PC-3 (cell line): ENCODE measurements around the gene HAGHL. TPM values are rescaled to one million over a fixed set of nuclear protein-coding genes. Genes with fewer than 3 reads are reported as not detected.
A peak's percentile ranks its signal among the peaks of the same experiment; 100 is the strongest.

ENCODE experiments used
- ATAC-seq: fragments of 200-7000 bp; cut with Tn5 transposase; 2 replicates; pipeline ENCODE4 v1.9.1; 2020; ENCODE audit warnings: mild to moderate bottlenecking, moderate library complexity
- BruUV-seq: library from RNA; stranded (reverse); fragments of 400-500 nt; replicated peaks from 2 replicates; lab custom pipeline; 2021; lab: Mats Ljungman, UMichigan
- CTCF ChIA-PET: fragments of 300-600 bp; sonication (Branson Sonifier 250); formaldehyde crosslinking; loops from one replicate; lab custom pipeline; 2022; ENCODE audit warnings: antibody characterized with exemption; lab: Charles Lee
- POLR2A ChIA-PET: fragments of 300-600 bp; sonication (Branson Sonifier 250); formaldehyde crosslinking; loops from one replicate; lab custom pipeline; 2022; ENCODE audit warnings: antibody characterized with exemption; ENCODE audit not compliant: unreplicated experiment; lab: Charles Lee
- DNase-seq: peaks from one replicate; pipeline ENCODE4 v3.0.0-alpha.2; 2015
- H2AFZ ChIP-seq: fragments of 300-600 bp; sonication (generic); 2 replicates; pipeline ENCODE4 v1.6.0; 2016; ENCODE audit warnings: antibody characterized with exemption, low read length
- H3F3A ChIP-seq: fragments of 300-600 bp; sonication (generic); one replicate; pipeline ENCODE4 v1.6.0; 2017; ENCODE audit warnings: antibody characterized with exemption, low read length, control low read depth, mild to moderate bottlenecking; ENCODE audit not compliant: unreplicated experiment
- H3K27ac ChIP-seq: fragments of 300-600 bp; sonication (generic); 2 replicates; pipeline ENCODE4 v1.5.1; 2016; ENCODE audit warnings: mild to moderate bottlenecking, low read length
- H3K27me3 ChIP-seq: fragments of 300-600 bp; sonication (generic); 2 replicates; pipeline ENCODE4 v1.6.1; 2016; ENCODE audit warnings: low read length, mixed read lengths
- H3K36me3 ChIP-seq: fragments of 300-600 bp; sonication (generic); 2 replicates; pipeline ENCODE4 v1.6.1; 2016; ENCODE audit warnings: low read depth, mixed run types, low read length, mixed read lengths
- H3K4me1 ChIP-seq: fragments of 300-600 bp; sonication (generic); 2 replicates; pipeline ENCODE4 v1.5.1; 2016; ENCODE audit warnings: low read length; ENCODE audit not compliant: insufficient read depth
- H3K4me2 ChIP-seq: fragments of 300-600 bp; sonication (generic); 2 replicates; pipeline ENCODE4 v1.6.0; 2016; ENCODE audit warnings: low read length
- H3K4me3 ChIP-seq: fragments of 300-600 bp; sonication (generic); 2 replicates; pipeline ENCODE4 v1.5.1; 2016; ENCODE audit warnings: mild to moderate bottlenecking, low read length, mixed read lengths
- H3K79me2 ChIP-seq: fragments of 300-600 bp; sonication (generic); 2 replicates; pipeline ENCODE4 v1.6.1; 2017; ENCODE audit warnings: low read length, mixed read lengths
- H3K9ac ChIP-seq: fragments of 300-600 bp; sonication (generic); 2 replicates; pipeline ENCODE4 v1.6.0; 2016; ENCODE audit warnings: mild to moderate bottlenecking, low read length
- H3K9me2 ChIP-seq: fragments of 300-600 bp; sonication (generic); replicated peaks from 2 replicates; pipeline ENCODE4 v1.6.1; 2016; ENCODE audit warnings: mixed run types, low read length, mixed read lengths
- H3K9me3 ChIP-seq: fragments of 300-600 bp; sonication (generic); 2 replicates; pipeline ENCODE4 v1.6.1; 2016; ENCODE audit warnings: low read length, mixed read lengths
- H4K20me1 ChIP-seq: fragments of 300-600 bp; sonication (generic); 2 replicates; pipeline ENCODE4 v1.6.1; 2016; ENCODE audit warnings: low read length, mixed read lengths
- EZH2 ChIP-seq: fragments of 300-600 bp; sonication (generic); IDR thresholded peaks from one replicate; pipeline ENCODE4 v1.6.1; 2017; ENCODE audit warnings: antibody characterized with exemption, mild to moderate bottlenecking, low read length; ENCODE audit not compliant: unreplicated experiment
- EZH2phosphoT487 ChIP-seq: fragments of 300-600 bp; sonication (generic); IDR thresholded peaks from 2 replicates; pipeline ENCODE4 v1.6.1; 2018; ENCODE audit warnings: mild to moderate bottlenecking, antibody characterized with exemption, low read length, borderline replicate concordance
- intact Hi-C: fragments of 100-400 bp; cut with micrococcal nuclease; formaldehyde crosslinking; loops from 2 replicates; pipeline ENCODE4 v1.9.0; 2023
- total RNA-seq: library from RNA; depleted of rRNA; stranded (reverse); fragments of >200 nt; gene quantifications from 2 replicates; pipeline ENCODE4 v1.2.3, GENCODE V29; 2014
- TF ChIP-seq, protein P1 (sequence below): fragments of 300-600 bp; sonication (generic); conservative IDR thresholded peaks from 2 replicates; pipeline ENCODE4 v1.5.1; 2017; ENCODE audit warnings: antibody characterized with exemption, low read depth, mild to moderate bottlenecking, low read length

The HAGHL gene
- total RNA-seq, 1 experiment from 2014 or later: 16.4 TPM

DNA sequence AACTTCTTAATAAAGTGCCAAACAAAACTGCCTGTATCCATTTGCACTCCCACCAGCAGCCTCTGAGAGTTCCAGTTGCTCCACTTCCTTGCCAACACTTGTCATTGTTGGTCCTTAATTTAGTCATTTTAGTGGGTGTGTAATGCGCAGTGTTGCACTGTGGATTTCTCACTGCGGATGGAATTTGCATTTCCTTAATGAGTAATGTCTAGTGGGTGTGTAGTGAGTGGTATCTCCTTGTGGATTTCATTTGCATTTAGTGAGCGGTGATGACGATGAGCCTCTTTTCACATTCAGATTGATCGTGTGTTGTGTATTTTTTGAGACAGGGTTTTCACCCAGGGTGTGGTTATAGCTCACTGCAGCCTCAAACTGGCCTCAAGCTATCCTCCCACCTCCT is 29.5 kb downstream of the HAGHL start:
- ATAC-seq: no peak
- DNase-seq: no peak
- H3K9ac ChIP-seq: no peak overlapping the region
- no peak overlapping the region for H3K4me3 ChIP-seq
- no peak overlapping the region for H3K4me2 ChIP-seq
- H2AFZ ChIP-seq: no peak overlapping the region
- H4K20me1 ChIP-seq: no peaks in the 10 kb centered on the region
- ChIA-PET POLR2A (no interaction called here), CTCF (no interaction called here)
- H3K36me3 ChIP-seq: no peaks in the 10 kb centered on the region
- BruUV-seq: no TSS peak
- peaks cover 13% of the 10 kb centered on the region for H3K4me1 ChIP-seq
- intact Hi-C loops: no loop called here
- no peaks in the 10 kb centered on the region for H3F3A ChIP-seq
- H3K79me2 ChIP-seq: no peaks in the 10 kb centered on the region
- H3K27ac ChIP-seq: no peak overlapping the region
- no peaks in the 10 kb centered on the region for H3K9me3 ChIP-seq
- no peaks in the 10 kb centered on the region for H3K9me2 ChIP-seq
- no peaks in the 10 kb centered on the region for H3K27me3 ChIP-seq
- TF ChIP-seq, protein P1, sequence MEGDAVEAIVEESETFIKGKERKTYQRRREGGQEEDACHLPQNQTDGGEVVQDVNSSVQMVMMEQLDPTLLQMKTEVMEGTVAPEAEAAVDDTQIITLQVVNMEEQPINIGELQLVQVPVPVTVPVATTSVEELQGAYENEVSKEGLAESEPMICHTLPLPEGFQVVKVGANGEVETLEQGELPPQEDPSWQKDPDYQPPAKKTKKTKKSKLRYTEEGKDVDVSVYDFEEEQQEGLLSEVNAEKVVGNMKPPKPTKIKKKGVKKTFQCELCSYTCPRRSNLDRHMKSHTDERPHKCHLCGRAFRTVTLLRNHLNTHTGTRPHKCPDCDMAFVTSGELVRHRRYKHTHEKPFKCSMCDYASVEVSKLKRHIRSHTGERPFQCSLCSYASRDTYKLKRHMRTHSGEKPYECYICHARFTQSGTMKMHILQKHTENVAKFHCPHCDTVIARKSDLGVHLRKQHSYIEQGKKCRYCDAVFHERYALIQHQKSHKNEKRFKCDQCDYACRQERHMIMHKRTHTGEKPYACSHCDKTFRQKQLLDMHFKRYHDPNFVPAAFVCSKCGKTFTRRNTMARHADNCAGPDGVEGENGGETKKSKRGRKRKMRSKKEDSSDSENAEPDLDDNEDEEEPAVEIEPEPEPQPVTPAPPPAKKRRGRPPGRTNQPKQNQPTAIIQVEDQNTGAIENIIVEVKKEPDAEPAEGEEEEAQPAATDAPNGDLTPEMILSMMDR: no peak
- no peak for TF ChIP-seq EZH2phosphoT487
- TF ChIP-seq EZH2: no peak

DNA sequence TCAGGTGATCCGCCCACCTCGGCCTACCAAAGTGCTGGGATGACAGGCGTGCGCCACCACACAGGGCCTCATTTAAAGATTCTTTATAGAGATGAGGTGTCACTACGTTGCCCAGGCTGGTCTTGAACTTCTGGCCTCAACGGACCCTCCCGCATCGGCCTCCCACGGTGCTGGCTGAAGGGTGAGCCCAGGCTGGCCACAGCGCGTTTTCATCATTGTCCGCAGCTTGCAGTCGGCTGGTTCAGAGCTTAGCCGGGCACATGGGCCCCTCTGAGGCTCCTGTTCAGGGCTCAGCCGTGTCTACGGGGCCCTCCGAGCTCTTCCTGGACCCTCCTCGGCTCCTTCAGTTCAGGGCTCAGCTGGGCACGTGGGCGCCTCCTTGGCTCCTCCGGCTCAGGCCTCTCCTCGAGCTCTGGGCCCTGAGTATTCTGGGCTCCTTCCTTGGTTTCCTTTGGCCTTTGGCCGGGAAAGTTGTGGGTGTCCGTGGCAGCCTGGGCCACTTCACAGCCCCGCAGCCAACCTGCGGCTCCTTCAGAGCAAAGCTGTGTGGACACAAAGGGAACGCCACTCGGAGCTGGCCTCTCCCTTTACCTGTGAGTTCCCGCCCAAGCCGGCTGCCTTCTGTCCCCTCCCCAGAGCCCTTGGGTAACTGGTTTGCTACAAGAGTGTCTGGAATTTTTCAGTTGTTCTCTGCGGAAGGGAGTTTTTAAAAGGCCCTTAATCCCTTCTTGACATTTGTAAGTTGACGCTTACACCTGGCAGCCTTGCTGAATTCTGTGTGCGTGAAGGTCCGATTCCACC is 32.4 kb downstream of the HAGHL start:
- Histone ChIP-seq H3K9ac (no peak overlapping the region), H3K27me3 (no peaks in the 10 kb centered on the region), H3K27ac (no peak overlapping the region), H3K79me2 (no peaks in the 10 kb centered on the region), H3K4me3 (no peak overlapping the region), H4K20me1 (no peaks in the 10 kb centered on the region), H3K4me2 (no peak overlapping the region), H3K36me3 (no peaks in the 10 kb centered on the region), H3K9me3 (no peaks in the 10 kb centered on the region), H2AFZ (no peak overlapping the region), H3K9me2 (no peaks in the 10 kb centered on the region), H3F3A (no peaks in the 10 kb centered on the region), H3K4me1 (peaks cover 13% of the 10 kb centered on the region)
- TF ChIP-seq EZH2phosphoT487 (no peak), EZH2 (no peak)
- TF ChIP-seq, protein P1: no peak
- DNase-seq: no peak
- no peak for ATAC-seq
- intact Hi-C loops: no loop called here
- POLR2A ChIA-PET: no interaction called here
- BruUV-seq: no TSS peak
- CTCF ChIA-PET: no interaction called here

DNA sequence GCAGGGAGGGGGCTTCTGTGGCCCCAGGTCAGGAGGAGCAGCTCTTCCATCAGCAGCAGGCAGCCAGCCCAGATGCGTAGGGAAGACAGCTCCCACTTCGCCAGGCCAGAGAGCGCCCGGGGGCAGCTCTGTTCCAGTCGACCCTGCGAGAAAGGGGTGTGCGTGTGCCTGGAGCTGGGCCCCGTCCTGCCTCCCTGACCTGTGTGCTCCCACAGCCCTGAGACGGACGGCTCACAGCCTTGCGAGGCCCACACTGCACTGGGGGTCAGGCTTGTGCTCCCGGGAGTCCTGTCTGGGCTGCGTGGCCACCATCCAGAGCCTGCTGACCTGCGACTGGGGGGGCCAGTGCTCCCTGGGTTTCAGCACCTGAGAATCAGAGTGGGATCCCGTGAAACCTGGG is 33.2 kb downstream of the HAGHL start:
- Histone ChIP-seq H3K27me3 (no peaks in the 10 kb centered on the region), H2AFZ (no peak overlapping the region), H3K4me2 (no peak overlapping the region), H3K4me1 (peaks cover 13% of the 10 kb centered on the region), H4K20me1 (no peaks in the 10 kb centered on the region), H3K79me2 (no peaks in the 10 kb centered on the region), H3K9ac (no peak overlapping the region; the same call in 1 of the 2 replicates), H3K27ac (no peak overlapping the region), H3F3A (no peaks in the 10 kb centered on the region), H3K4me3 (no peak overlapping the region), H3K36me3 (no peaks in the 10 kb centered on the region), H3K9me3 (no peaks in the 10 kb centered on the region), H3K9me2 (no peaks in the 10 kb centered on the region)
- TSS peak; percentile 24 for BruUV-seq
- ATAC-seq (no peak), DNase-seq (no peak)
- intact Hi-C loops: no loop called here
- ChIA-PET CTCF (no interaction called here), POLR2A (no interaction called here)
- TF ChIP-seq, protein P1: no peak
- TF ChIP-seq EZH2 (no peak), EZH2phosphoT487 (no peak)
